Fibroblast of the aortic adventitia (primary cell): ENCODE measurements around the gene PLPP4. TPM values are rescaled to one million over a fixed set of nuclear protein-coding genes. Genes with fewer than 3 reads are reported as not detected.

Experiments used
- DNase-seq: peaks from one replicate; pipeline ENCODE4 v3.0.0-alpha.2; 2010; ENCODE audit warnings: low read depth
- H3K4me3 ChIP-seq: 2 replicates; pipeline ENCODE4 v1.5.1; 2011; ENCODE audit warnings: low read depth, mild to moderate bottlenecking, control low read depth, low read length, moderate library complexity
- CTCF ChIP-seq: IDR thresholded peaks from 2 replicates; pipeline ENCODE4 v1.5.1; 2011; ENCODE audit warnings: mild to moderate bottlenecking, low read length, control low read depth, inconsistent platforms; ENCODE audit not compliant: insufficient read depth
- total RNA-seq: library from RNA; depleted of rRNA; stranded (reverse); fragments of >200 nt; gene quantifications from 2 replicates; pipeline ENCODE4 v1.2.3, GENCODE V29; 2012; ENCODE audit warnings: low replicate concordance

PLPP4 gene
- total RNA-seq, 1 donor: 7.5 TPM

- TF ChIP-seq CTCF: no peak
- DNase-seq: peak; percentile 6
- no peak overlapping the region for H3K4me3 ChIP-seq
These were observed 156.2 kb downstream of the PLPP4 start for GRCh38 chr10:120613180-120613579.

- DNase-seq: peak; percentile 53
- H3K4me3 ChIP-seq: no peak overlapping the region
- TF ChIP-seq CTCF: no peak
These were observed 157.7 kb downstream of the PLPP4 start for GRCh38 chr10:120614680-120615079.

GRCh38 chr10:120616311-120616911 lies 159.4 kb downstream of the PLPP4 start:
- no peak for TF ChIP-seq CTCF
- H3K4me3 ChIP-seq: no peak overlapping the region
- no peak for DNase-seq

- TF ChIP-seq CTCF: no peak
- no peak for DNase-seq
- no peak overlapping the region for H3K4me3 ChIP-seq
These were observed 171.2 kb downstream of the PLPP4 start for GRCh38 chr10:120628197-120628596.

- TF ChIP-seq CTCF: no peak
- no peak overlapping the region for H3K4me3 ChIP-seq
- no peak for DNase-seq
These were observed 173.2 kb downstream of the PLPP4 start for GRCh38 chr10:120630266-120630665.

GRCh38 chr10:120632047-120632446 lies 175.0 kb downstream of the PLPP4 start:
- TF ChIP-seq CTCF: no peak
- no peak overlapping the region for H3K4me3 ChIP-seq

GRCh38 chr10:120632942-120633341 lies 175.9 kb downstream of the PLPP4 start:
- no peak overlapping the region for H3K4me3 ChIP-seq
- DNase-seq: no peak
- no peak for TF ChIP-seq CTCF

More at GRCh38 chr10:120632047-120632446, 175.0 kb downstream of the PLPP4 start:
- DNase-seq: peak; percentile 21
